ENCODE measurements around the gene TPRG1L.

- TF ChIP-seq, protein P1, sequence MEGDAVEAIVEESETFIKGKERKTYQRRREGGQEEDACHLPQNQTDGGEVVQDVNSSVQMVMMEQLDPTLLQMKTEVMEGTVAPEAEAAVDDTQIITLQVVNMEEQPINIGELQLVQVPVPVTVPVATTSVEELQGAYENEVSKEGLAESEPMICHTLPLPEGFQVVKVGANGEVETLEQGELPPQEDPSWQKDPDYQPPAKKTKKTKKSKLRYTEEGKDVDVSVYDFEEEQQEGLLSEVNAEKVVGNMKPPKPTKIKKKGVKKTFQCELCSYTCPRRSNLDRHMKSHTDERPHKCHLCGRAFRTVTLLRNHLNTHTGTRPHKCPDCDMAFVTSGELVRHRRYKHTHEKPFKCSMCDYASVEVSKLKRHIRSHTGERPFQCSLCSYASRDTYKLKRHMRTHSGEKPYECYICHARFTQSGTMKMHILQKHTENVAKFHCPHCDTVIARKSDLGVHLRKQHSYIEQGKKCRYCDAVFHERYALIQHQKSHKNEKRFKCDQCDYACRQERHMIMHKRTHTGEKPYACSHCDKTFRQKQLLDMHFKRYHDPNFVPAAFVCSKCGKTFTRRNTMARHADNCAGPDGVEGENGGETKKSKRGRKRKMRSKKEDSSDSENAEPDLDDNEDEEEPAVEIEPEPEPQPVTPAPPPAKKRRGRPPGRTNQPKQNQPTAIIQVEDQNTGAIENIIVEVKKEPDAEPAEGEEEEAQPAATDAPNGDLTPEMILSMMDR (conservative IDR thresholded peaks at IDR 0.05; ENCODE audit: low read depth, low read length): no peak
- no peak for TF ChIP-seq EZH2 (IDR thresholded peaks at IDR 0.05; ENCODE audit: borderline replicate concordance, low read depth, low read length, poor library complexity, severe bottlenecking)
Observed at GRCh38 chr1:3646596-3646995, 21.8 kb downstream of the TPRG1L start.
